T47D (cell line): ENCODE measurements around the gene RSPH3.

ENCODE experiments used
- DNase-seq, 2 experiments: peaks; one replicate each; pipeline versions ENCODE4 v3.0.0 to v3.0.0-alpha.2; 2011 to 2012; ENCODE audit warnings: low read depth in 1 of 2, low spot score in 1 of 2
- JUND ChIP-seq: IDR thresholded peaks from 2 replicates; pipeline ENCODE4 v1.6.1; 2012; ENCODE audit warnings: low read depth
- in situ Hi-C: cut with HindIII; loops from 2 replicates; pipeline ENCODE4 v1.10.0; 2016; ENCODE audit warnings: low sequenced_read_pairs, low pct_unique_long_range_greater_than_20kb

RSPH3 gene

DNA sequence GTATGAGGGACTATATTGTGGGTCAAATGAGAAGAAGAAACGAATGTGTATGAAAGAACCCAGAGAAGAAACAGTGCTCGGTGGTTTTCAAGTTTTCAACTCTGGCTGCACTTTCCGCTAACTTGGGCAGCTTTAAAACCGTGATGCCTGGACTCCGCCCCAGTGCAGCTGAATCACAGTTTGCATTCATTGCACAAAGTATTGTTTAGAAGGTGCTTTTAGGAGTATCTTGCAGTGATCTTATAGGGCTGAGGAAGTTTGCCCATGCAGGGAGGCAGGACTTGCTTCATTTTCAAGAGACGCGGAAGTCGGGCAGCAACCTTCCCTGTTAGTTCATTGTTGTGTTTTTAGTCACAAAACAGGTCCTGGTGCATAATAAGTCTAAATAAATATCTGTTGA lies 52.7 kb downstream of the RSPH3 start:
- in situ Hi-C loops = no loop called here
- TF ChIP-seq JUND = no peak
- DNase-seq = peak in 1 of 2 experiments; percentile 46

DNA sequence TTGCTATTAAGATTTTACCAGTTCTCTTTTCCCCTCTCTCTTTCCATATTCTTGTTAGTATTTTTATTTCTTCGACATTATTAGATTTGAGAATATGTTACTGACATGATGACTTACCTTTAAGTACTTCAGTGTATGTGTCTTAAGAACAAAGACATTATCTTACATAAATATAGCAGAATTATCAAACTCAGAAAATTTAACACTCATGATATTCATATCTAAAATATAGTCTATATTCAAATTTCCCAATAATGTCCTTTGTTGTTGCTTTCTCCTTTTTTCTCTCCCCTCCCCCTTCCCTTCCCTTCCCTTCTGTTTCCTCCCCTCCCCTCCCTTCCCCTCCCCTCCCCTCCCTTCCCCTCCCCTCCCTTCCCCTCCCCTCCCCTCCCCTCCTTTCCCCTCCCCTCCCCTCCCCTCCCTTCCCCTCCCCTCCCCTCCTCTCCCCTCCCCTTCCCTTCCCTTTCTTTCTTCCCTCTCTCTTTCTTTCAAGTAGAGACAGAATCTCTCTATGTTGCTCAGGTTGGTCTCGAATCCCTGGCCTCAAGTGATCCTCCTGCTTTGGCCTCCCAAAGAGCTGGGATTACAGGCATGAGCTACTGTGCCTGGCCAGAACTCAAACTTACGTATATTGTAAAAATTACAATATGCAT lies 56.5 kb downstream of the RSPH3 start:
- no peak for TF ChIP-seq JUND
- in situ Hi-C loops = no loop called here
- DNase-seq = no peak

DNA sequence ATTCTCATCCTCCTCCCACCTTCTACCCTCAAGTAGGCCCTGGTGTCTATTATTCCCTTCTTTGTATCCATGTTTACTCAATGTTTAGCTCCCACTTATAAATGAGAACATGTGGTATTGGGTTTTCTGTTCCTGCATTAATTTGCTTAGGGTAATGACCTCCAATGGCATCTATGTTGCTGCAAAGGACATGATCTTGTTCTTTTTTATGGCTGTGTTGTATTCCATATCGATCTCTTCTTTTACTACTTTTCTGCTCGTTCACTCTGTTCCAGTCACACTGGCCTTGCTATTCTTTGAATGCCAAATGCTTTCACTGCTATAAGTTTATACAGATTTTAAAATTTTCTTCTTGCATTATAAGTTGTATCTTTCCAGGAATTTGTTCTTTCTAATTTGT lies 57.7 kb downstream of the RSPH3 start:
- no peak for TF ChIP-seq JUND
- in situ Hi-C loops = no loop called here
- no peak for DNase-seq

DNA sequence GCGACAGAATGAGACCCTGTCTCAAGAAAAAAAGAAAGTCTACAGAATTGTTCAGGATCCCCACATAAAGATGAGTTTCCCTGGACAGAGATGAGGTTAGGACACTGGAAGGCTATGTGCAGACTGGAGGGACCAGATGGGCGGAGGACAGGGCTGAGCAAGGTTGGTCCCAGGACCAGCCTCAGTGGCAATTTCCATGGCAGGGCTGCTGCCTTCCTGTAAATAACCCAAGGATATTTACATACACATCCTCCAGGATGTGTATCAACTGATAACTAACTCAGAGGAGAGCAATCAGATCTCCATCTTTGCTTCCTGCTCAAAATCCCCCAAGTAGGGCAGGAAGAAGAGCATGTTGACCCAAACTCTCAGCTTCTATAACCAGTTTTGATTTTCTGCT lies 58.8 kb downstream of the RSPH3 start:
- no peak for TF ChIP-seq JUND
- peak in 1 of 2 experiments; percentile 58 for DNase-seq
- in situ Hi-C loops = no loop called here

DNA sequence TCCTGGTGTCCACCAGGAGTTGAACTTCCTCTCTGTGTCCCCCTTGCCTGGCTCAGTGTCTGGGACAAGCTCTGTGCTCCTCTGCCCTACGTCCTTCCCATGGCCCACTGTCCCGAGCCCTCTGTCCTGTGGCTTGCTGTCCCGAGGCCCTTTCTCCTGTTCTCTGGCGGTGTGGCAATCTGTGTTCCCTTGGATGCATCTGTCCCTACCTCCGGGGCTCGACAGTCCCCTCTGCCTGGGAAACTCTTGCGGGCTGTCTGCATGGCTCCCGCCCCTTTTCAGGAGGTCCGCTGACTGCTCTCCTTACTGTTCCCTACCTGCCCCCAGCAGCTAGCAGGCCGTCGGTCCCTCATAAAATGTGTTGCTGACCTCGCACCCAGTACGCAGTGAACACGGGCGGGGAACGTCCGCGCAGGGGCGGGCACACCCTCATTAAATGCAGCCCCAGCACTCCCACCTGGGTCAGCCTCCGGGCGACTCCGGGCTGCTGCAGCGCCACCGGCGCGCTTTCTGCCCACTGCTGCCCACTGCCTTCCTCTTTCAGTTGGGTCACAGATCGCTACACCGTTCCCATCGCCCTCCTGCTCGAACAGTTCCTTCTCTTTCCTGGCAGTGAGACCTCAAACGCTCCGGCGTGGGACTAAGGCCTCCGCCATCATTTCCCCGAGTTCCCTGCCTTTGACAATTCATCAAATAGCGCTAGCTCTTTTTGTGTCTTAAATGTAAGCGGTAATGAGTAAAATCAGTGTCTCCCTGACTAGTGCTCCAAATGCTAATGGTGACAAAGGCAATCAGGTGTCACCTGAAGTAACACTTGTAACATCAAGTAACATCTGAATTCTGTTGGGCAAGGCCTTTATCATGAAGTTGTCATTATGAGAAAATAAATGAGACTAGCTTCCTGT lies 60.5 kb downstream of the RSPH3 start:
- no peak for TF ChIP-seq JUND
- no peak for DNase-seq
- in situ Hi-C loops = no loop called here

DNA sequence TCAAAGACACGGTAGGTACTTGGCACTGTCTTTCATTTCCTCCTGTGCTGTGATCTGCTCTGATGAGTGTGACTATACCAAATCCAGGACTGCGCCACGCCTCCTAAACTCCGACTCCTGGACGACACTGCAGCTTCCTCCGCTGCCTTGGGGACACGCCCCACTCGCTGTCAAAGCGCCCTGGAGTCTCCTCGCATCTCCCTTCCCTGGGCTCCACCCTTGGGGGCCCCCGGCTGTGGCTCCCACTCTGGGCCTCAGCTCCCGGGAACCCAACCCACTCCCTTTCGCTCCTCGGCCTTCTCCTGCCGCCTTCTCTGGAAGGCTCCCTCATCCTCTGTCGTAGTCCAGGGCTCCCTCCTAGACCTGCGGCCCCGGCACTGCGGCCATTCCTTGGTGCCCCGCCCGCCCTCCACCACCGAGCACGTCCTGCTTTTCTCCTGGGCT lies 61.2 kb downstream of the RSPH3 start:
- in situ Hi-C loops = no loop called here
- TF ChIP-seq JUND = no peak
- DNase-seq = peak in 1 of 2 experiments; percentile 81

DNA sequence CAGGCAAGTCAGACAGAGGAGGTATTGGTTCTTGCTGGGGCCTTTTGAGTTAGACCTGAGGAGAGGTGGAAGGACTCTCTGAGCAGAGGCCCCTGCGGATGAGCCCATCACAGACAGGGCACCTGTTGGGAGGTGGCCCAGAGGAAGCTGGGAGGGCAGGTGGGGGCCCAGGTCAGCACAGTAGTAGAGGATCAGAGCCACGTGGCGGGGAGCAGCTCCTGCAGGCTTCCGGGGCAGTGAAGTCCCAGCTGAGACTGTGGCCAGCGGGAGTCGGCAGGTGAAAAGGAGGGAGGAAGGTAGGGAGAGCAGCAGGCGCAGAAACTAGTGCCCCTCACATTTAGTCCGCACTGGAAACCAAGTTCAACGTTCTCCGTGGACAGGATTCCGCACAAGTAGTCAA lies 61.8 kb downstream of the RSPH3 start:
- no peak for TF ChIP-seq JUND
- DNase-seq = no peak
- in situ Hi-C loops = no loop called here

DNA sequence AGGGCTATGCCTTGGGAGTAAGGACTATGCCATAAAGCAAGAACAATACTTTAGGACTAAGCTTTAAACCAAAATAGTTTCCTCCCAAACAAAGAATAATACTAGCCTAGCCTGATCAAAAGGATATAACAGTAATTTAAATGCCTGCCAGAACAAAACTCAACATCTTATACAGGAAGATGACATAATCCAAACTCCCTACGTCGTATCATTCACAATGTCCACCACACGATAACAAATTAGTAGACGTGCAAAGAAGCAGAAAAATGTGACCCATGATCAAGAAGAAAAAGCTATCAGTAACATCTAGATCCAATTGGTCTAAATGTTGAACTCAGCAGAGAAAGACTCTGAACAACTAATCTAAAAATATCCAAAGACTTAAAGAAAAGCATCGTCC lies 65.8 kb downstream of the RSPH3 start:
- in situ Hi-C loops = no loop called here
- no peak for TF ChIP-seq JUND

DNA sequence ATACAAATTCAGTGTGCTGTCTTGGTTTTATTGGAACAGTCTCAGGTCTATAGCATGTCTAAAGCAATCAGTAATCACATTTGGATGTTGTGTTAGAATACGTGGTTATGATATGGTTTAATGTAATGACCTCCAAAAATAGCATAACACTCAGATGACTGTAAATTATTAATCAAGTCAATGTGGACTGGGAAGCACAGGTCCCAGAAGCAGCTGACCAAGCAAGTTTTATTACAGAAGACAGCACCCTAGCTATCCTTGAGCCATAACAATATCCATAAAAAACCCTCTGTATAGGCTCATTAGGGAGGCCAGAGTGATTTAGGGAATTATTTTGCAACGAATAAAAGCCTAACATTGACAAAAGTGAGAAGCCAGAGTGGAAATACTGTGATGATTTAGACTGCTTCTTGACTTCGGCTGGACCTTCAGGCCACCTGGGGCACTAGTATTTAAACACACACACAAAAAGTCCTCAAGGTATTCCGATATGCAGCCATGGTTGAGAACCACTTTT lies 66.9 kb downstream of the RSPH3 start:
- TF ChIP-seq JUND = no peak
- in situ Hi-C loops = no loop called here
- no peak for DNase-seq

More for the DNA sequence above, 65.8 kb downstream of the RSPH3 start:
- no peak for DNase-seq

DNA sequence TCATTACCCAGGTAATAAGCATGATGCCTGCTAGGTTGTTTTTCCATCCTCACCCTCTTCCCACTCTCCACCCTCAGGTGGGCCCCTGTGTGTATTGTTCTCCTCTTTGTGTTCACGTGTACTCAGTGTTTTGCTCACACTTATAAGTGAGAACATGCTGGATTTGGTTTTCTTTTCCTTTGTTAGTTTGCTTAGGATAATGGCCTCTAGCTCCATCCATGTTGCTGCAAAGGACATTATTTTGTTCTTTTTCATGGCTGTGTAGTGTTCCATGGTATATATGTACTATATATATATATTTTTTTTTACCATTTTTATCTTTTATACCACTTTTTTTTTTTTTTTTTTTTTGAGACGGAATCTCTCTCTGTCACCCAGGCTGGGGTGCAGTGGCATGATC lies 71.9 kb downstream of the RSPH3 start:
- no peak for DNase-seq
- in situ Hi-C loops = no loop called here
- TF ChIP-seq JUND = no peak

DNA sequence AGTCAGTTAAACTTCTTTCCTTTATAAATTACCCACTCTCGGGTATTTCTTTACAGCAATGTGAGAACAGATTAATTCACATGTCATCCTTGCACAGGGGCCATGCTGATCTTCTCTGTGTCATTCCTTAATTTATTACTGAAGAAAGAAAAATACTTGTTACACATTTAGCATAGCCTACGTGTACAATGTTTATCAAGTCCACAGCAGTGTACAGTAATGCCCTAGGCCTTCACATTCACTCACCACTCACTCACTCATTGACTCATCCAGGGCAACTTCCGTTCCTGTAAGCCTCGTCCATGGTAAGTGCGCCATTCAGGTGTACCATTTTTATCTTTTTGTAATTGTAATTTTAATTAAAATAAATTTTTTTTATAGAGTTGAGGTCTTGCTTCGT lies 73.6 kb downstream of the RSPH3 start:
- TF ChIP-seq JUND = no peak
- no peak for DNase-seq
- in situ Hi-C loops = no loop called here

DNA sequence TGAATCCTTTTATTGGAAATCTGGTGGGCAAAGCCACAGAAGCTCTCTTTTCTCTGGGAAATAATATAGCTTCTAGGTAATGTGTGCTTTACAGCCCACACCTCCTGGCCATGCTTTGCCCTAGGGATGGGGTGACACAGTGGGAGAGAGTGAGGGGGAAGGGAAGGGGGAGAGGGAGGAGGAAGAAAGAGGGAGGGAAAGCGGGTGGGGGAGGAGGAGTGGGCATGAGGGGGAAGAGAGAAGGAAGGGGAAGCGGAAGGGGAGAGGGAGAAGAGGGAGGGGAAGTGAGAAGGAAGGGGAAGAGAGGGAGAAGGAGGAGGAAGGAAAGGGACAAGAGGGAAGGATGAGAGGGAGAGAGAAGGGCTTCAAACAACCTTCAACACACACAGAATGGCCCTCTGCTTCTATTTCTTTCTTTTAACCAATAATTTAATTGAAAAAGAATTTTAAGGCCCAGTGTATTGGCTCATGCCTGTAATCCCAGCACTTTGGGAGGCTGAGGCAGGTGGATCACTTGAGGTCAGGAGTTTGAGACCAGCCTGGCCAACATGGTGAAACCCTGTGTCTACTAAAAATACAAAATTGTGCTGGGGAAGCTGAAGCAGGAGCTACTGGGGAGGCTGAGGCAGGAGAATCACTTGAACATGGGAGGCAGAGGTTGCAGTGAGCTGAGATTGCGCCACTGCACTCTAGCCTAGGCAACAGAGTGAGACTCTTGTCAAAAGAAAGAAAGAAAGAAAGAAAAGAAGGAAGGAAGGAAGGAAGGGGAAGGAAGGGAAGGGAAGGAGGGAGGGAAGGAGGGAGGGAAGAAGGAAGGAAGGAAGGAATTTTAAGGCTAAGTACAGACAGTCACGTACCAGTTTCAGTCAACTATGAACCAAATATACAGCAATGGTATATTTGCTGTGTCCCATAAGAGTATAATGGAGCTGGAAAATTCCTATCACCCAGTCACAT lies 75.2 kb downstream of the RSPH3 start:
- DNase-seq = no peak
- in situ Hi-C loops = no loop called here
- no peak for TF ChIP-seq JUND
